H9 (cell line): Measurements from ENCODE around the gene KAT2B. TPM values are rescaled to one million over a fixed set of nuclear protein-coding genes. Genes with fewer than 3 reads are reported as not detected.

Experiments used
- DNase-seq: peaks from one replicate; pipeline ENCODE4 v3.0.0-alpha.2; 2017
- H2AFZ ChIP-seq: one replicate; pipeline ENCODE4 v1.6.1; 2013; ENCODE audit warnings: mild to moderate bottlenecking, low read length, control low read depth, moderate library complexity
- H2AK5ac ChIP-seq: 2 replicates; pipeline ENCODE4 v1.6.1; 2013; ENCODE audit warnings: low read length, control low read depth, mixed read lengths; ENCODE audit not compliant: insufficient read length
- H2BK120ac ChIP-seq: one replicate; pipeline ENCODE4 v1.6.1; 2013; ENCODE audit warnings: low read depth, mild to moderate bottlenecking, low read length, control low read depth, inconsistent platforms; ENCODE audit not compliant: poor library complexity, severe bottlenecking
- H2BK12ac ChIP-seq: 2 replicates; pipeline ENCODE4 v1.6.1; 2013; ENCODE audit warnings: low read length, control low read depth, mixed read lengths, low read depth; ENCODE audit not compliant: insufficient read length
- H2BK15ac ChIP-seq: 2 replicates; pipeline ENCODE4 v1.6.1; 2013; ENCODE audit warnings: low read depth, low read length, control low read depth
- H2BK20ac ChIP-seq: one replicate; pipeline ENCODE4 v1.6.1; 2013; ENCODE audit warnings: low read depth, mild to moderate bottlenecking, low read length, control low read depth, inconsistent platforms; ENCODE audit not compliant: poor library complexity, severe bottlenecking
- H2BK5ac ChIP-seq: 2 replicates; pipeline ENCODE4 v1.6.1; 2013; ENCODE audit warnings: low read length, control low read depth, mixed read lengths; ENCODE audit not compliant: insufficient read length
- H3K14ac ChIP-seq: 2 replicates; pipeline ENCODE4 v1.6.1; 2013; ENCODE audit warnings: low read length, control low read depth; ENCODE audit not compliant: insufficient read depth
- H3K18ac ChIP-seq: 2 replicates; pipeline ENCODE4 v1.6.1; 2013; ENCODE audit warnings: low read depth, mild to moderate bottlenecking, mixed read lengths, low read length, control low read depth; ENCODE audit not compliant: insufficient read length
- H3K23ac ChIP-seq: 2 replicates; pipeline ENCODE4 v1.6.1; 2013; ENCODE audit warnings: low read length, control low read depth, mixed read lengths, low read depth; ENCODE audit not compliant: insufficient read length
- H3K23me2 ChIP-seq: 2 replicates; pipeline ENCODE4 v1.6.1; 2013; ENCODE audit warnings: low read depth, mild to moderate bottlenecking, mixed read lengths, low read length, control low read depth; ENCODE audit not compliant: insufficient read length, poor library complexity, severe bottlenecking
- H3K27ac ChIP-seq: 2 replicates; pipeline ENCODE4 v1.5.1; 2013; ENCODE audit warnings: low read length, control low read depth, mixed read lengths, low read depth; ENCODE audit not compliant: insufficient read length
- H3K27me3 ChIP-seq: 2 replicates; pipeline ENCODE4 v1.6.1; 2013; ENCODE audit warnings: low read length, control low read depth, inconsistent platforms; ENCODE audit not compliant: insufficient read depth
- H3K4ac ChIP-seq: 2 replicates; pipeline ENCODE4 v1.6.1; 2013; ENCODE audit warnings: low read depth, mild to moderate bottlenecking, control low read depth, inconsistent platforms, low read length, moderate library complexity
- H3K4me1 ChIP-seq: 2 replicates; pipeline ENCODE4 v1.6.1; 2013; ENCODE audit warnings: low read length, control low read depth, inconsistent platforms; ENCODE audit not compliant: insufficient read depth
- H3K4me2 ChIP-seq: 2 replicates; pipeline ENCODE4 v1.6.1; 2013; ENCODE audit warnings: low read length, control low read depth, mixed read lengths; ENCODE audit not compliant: insufficient read length, insufficient read depth
- H3K56ac ChIP-seq: 2 replicates; pipeline ENCODE4 v1.6.1; 2013; ENCODE audit warnings: low read depth, mild to moderate bottlenecking, mixed read lengths, low read length, control low read depth; ENCODE audit not compliant: insufficient read length
- H3K79me1 ChIP-seq: 2 replicates; pipeline ENCODE4 v1.6.1; 2013; ENCODE audit warnings: low read depth, mild to moderate bottlenecking, moderate library complexity, low read length, control low read depth, inconsistent platforms; ENCODE audit not compliant: insufficient read depth, poor library complexity, severe bottlenecking
- H3K79me2 ChIP-seq: 2 replicates; pipeline ENCODE4 v1.6.1; 2013; ENCODE audit warnings: low read length, control low read depth, inconsistent platforms; ENCODE audit not compliant: insufficient read depth
- H3K9ac ChIP-seq: 2 replicates; pipeline ENCODE4 v1.6.1; 2013; ENCODE audit warnings: low read length, control low read depth, mixed read lengths; ENCODE audit not compliant: insufficient read length; ENCODE audit errors: extremely low read depth
- H3K9me3 ChIP-seq: one replicate; pipeline ENCODE4 v1.6.1; 2013; ENCODE audit warnings: low read depth, low read length, inconsistent platforms; ENCODE audit not compliant: control insufficient read depth
- H3T11ph ChIP-seq: one replicate; pipeline ENCODE4 v1.6.1; 2013; ENCODE audit warnings: mild to moderate bottlenecking, low read length, control low read depth, inconsistent platforms
- H4K20me1 ChIP-seq: one replicate; pipeline ENCODE4 v1.6.1; 2013; ENCODE audit not compliant: control insufficient read depth, insufficient read length, insufficient read depth
- H4K5ac ChIP-seq: 2 replicates; pipeline ENCODE4 v1.6.1; 2013; ENCODE audit warnings: low read depth, mild to moderate bottlenecking, mixed read lengths, low read length, control low read depth; ENCODE audit not compliant: insufficient read length
- H4K8ac ChIP-seq: replicated peaks from 2 replicates; pipeline ENCODE4 v1.6.1; 2013; ENCODE audit warnings: low read length, control low read depth, mixed read lengths, low read depth; ENCODE audit not compliant: insufficient read length
- H4K91ac ChIP-seq: 2 replicates; pipeline ENCODE4 v1.6.1; 2013; ENCODE audit warnings: low read depth, mild to moderate bottlenecking, moderate library complexity, mixed read lengths, low read length, control low read depth; ENCODE audit not compliant: insufficient read length
- H3K27ac Mint-ChIP-seq, 3 experiments: 2 replicates in 2 of 3; 3 replicates in 1 of 3; pipeline ENCODE4 v1.8.0; 2020 to 2021; ENCODE audit warnings: mixed read lengths in 3 of 3, mild to moderate bottlenecking in 1 of 3, moderate library complexity in 1 of 3
- H3K27me3 Mint-ChIP-seq: 2 replicates; pipeline ENCODE4 v1.8.0; 2021; ENCODE audit warnings: low read depth, mild to moderate bottlenecking, moderate library complexity, mixed read lengths
- H3K36me3 Mint-ChIP-seq, 3 experiments: 2 replicates in 2 of 3; 3 replicates in 1 of 3; pipeline ENCODE4 v1.8.0; 2020 to 2021; ENCODE audit warnings: low read depth in 3 of 3, mixed read lengths in 3 of 3; ENCODE audit not compliant: insufficient read depth in 1 of 3
- H3K4me1 Mint-ChIP-seq, 2 experiments: 2 replicates each; pipeline ENCODE4 v1.8.0; 2020; ENCODE audit warnings: mixed read lengths in 2 of 2
- H3K4me3 Mint-ChIP-seq, 2 experiments: 2 replicates in 1 of 2; 3 replicates in 1 of 2; pipeline ENCODE4 v1.8.0; 2020 to 2021; ENCODE audit warnings: mild to moderate bottlenecking in 2 of 2, mixed read lengths in 2 of 2, moderate library complexity in 1 of 2
- H3K9me3 Mint-ChIP-seq, 2 experiments: 2 replicates in 1 of 2; 3 replicates in 1 of 2; pipeline ENCODE4 v1.8.0; 2020; ENCODE audit warnings: mild to moderate bottlenecking in 2 of 2, mixed read lengths in 2 of 2, moderate library complexity in 1 of 2
- CTCF ChIP-seq: fragments of 200-600 bp; sonication (generic); conservative IDR thresholded peaks from 3 replicates; pipeline ENCODE4 v1.8.0; 2021; ENCODE audit warnings: antibody characterized with exemption, mild to moderate bottlenecking
- WGBS: extraction: QIAGEN DNeasy Blood & Tissue Kit; methylation state at CpG from one replicate; pipeline ENCODE4 v1.1.7; 2013; ENCODE audit warnings: missing lambda C conversion rate, low lambda C conversion rate, mixed read lengths; ENCODE audit not compliant: insufficient read length; ENCODE audit errors: extremely low coverage; 5-methylcytosine and 5-hydroxymethylcytosine counted together
- total RNA-seq: library from RNA; stranded (reverse); gene quantifications from 2 replicates; pipeline ENCODE4 v1.2.1, GENCODE V29; 2021

KAT2B gene
- total RNA-seq, 1 experiment from 2014 or later: 6.3 TPM

DNA sequence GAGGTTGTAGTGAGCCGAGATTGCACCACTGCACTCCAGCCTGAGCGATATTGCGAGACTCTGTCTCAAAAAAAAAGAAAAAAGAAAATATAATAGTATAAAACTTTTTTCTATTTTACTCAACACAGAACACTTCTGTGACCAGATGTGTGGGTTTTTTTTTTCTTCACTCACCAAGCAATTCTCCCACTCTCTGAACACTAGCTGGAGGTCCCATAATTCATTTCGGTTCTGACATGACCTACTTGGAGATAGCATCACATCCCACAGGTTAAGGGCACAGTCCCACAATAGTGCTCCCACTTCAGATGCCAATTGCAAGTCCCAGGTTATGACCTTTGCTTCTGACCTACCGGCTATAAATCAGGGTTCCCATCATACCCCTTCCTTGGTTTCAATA is 35.0 kb downstream of the KAT2B start:
- Mint-ChIP-seq H3K9me3 (no peaks in the 10 kb centered on the region), H3K4me1 (peaks cover 48 to 56% of the 10 kb centered on the region in 2 experiments), H3K36me3 (no peaks in the 10 kb centered on the region), H3K27ac (no peak overlapping the region; a peak in 2 of 7 replicates), H3K27me3 (peaks cover 6% of the 10 kb centered on the region), H3K4me3 (no peak overlapping the region)
- Histone ChIP-seq H3K23ac (no peak overlapping the region), H4K5ac (no peak overlapping the region), H2BK120ac (no peak overlapping the region), H3K9ac (no peak overlapping the region), H3T11ph (no peak overlapping the region), H4K20me1 (no peaks in the 10 kb centered on the region), H2BK12ac (no peak overlapping the region), H2AK5ac (no peak overlapping the region), H4K8ac (no peak overlapping the region), H3K4me2 (no peak overlapping the region), H3K27me3 (no peaks in the 10 kb centered on the region), H3K79me1 (no peaks in the 10 kb centered on the region), H4K91ac (no peak overlapping the region), H3K27ac (no peak overlapping the region), H2AFZ (no peak overlapping the region), H3K56ac (no peak overlapping the region), H2BK15ac (no peak overlapping the region), H3K79me2 (no peaks in the 10 kb centered on the region), H2BK5ac (no peak overlapping the region), H3K4me1 (no peaks in the 10 kb centered on the region; the same call in 1 of the 2 replicates), H3K4ac (no peak overlapping the region), H3K18ac (no peak overlapping the region), H2BK20ac (no peak overlapping the region), H3K14ac (no peak overlapping the region), H3K23me2 (no peaks in the 10 kb centered on the region), H3K9me3 (no peaks in the 10 kb centered on the region)
- WGBS: no CpG with 5 or more reads among the region's 5 CpGs
- TF ChIP-seq CTCF: no peak
- DNase-seq: no peak
